Tibial artery (tissue), 4 donors: ENCODE measurements around the gene SSRP1.

Experiments used
- DNase-seq, 2 donors: peaks; one replicate each; pipeline ENCODE4 v3.0.0-alpha.2; 2019
- H3K27ac ChIP-seq, 2 donors: fragments of 200-600 bp; sonication (generic) in 1 of 2; 1 replicate in 1 of 2; 2 replicates in 1 of 2; pipeline ENCODE4 v1.5.1; 2018 to 2019; ENCODE audit warnings: mild to moderate bottlenecking in 1 of 2
- H3K27me3 ChIP-seq, 2 donors: fragments of 200-600 bp; sonication (generic) in 1 of 2; one replicate each; pipeline versions ENCODE4 v1.5.1 to v1.6.0; 2016 to 2019
- H3K36me3 ChIP-seq, 3 donors: fragments of 200-600 bp; sonication (generic) in 2 of 3; one replicate each; pipeline ENCODE4 v1.5.1; 2016 to 2019; ENCODE audit warnings: mild to moderate bottlenecking in 2 of 3
- H3K4me1 ChIP-seq, 4 donors: fragments of 200-600 bp; sonication (generic) in 2 of 4; 1 replicate in 3 of 4; 2 replicates in 1 of 4; pipeline ENCODE4 v1.5.1; 2016 to 2019
- H3K4me3 ChIP-seq, 2 donors: fragments of 200-600 bp; sonication (generic) in 1 of 2; 1 replicate in 1 of 2; 2 replicates in 1 of 2; pipeline ENCODE4 v1.5.1; 2018 to 2019; ENCODE audit warnings: mild to moderate bottlenecking in 2 of 2
- H3K9me3 ChIP-seq, 3 donors: fragments of 200-600 bp; sonication (generic) in 1 of 3; one replicate each; pipeline ENCODE4 v1.5.1; 2016 to 2019
- intact Hi-C: fragments of 100-400 bp; cut with DNase I; formaldehyde crosslinking; loops from one replicate; pipeline ENCODE4 v1.15.0; 2023; ENCODE audit warnings: low total_unique reads
- TF ChIP-seq, protein P1 (sequence below), 2 experiments: fragments of 200-600 bp in 1 of 2; fragments of 450-650 bp in 1 of 2; IDR thresholded peaks; one replicate each; pipeline ENCODE4 v1.5.1; 2017 to 2019; ENCODE audit warnings: antibody characterized with exemption in 2 of 2, mild to moderate bottlenecking in 1 of 2, moderate library complexity in 1 of 2

SSRP1 gene

DNA sequence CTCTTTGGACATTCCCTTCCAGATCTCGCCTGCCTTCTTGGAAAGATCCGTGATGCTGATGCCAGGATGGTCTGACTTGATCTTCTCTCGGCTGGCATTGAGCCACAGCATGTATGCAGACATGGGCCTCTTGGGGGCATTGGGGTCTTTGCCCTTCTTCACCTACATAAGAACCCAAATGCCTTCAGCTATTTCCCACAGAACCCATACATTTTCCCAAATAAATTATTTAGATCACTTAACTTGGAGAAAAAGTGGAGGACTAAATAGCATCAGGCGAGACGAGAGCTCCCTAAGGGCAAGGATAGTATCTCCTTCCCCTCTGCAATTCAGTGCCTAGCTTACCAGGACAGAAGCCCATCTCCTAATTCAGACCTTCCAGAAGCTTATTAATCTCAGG, 8.0 kb downstream of the SSRP1 start:
- Histone ChIP-seq H3K36me3 (peaks cover 48 to 66% (median 60%) of the 10 kb centered on the region in 3 donors), H3K27ac (no peak overlapping the region), H3K9me3 (no peaks in the 10 kb centered on the region), H3K4me3 (no peak overlapping the region), H3K27me3 (no peaks in the 10 kb centered on the region), H3K4me1 (peaks cover 0 to 25% (median 20%) of the 10 kb centered on the region in 4 donors)
- intact Hi-C loops = no loop called here
- TF ChIP-seq, protein P1, sequence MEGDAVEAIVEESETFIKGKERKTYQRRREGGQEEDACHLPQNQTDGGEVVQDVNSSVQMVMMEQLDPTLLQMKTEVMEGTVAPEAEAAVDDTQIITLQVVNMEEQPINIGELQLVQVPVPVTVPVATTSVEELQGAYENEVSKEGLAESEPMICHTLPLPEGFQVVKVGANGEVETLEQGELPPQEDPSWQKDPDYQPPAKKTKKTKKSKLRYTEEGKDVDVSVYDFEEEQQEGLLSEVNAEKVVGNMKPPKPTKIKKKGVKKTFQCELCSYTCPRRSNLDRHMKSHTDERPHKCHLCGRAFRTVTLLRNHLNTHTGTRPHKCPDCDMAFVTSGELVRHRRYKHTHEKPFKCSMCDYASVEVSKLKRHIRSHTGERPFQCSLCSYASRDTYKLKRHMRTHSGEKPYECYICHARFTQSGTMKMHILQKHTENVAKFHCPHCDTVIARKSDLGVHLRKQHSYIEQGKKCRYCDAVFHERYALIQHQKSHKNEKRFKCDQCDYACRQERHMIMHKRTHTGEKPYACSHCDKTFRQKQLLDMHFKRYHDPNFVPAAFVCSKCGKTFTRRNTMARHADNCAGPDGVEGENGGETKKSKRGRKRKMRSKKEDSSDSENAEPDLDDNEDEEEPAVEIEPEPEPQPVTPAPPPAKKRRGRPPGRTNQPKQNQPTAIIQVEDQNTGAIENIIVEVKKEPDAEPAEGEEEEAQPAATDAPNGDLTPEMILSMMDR (IDR thresholded peaks at IDR 0.05) = no peak
- no peak for DNase-seq

DNA sequence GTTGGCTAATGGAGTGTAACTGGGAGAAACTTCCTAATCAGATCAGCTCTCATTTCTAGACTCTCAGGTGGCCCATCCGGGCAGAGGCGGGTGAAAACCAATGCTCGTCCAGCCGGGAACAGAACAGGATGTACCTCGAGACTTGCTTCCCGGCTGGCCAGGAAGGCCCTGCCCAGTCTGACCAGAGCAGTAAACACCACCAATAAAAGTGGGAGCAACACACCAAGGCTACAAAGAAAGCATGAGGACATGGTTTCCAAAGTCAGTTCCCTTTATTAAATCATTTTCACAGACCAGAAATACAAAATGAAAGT, 10.0 kb downstream of the SSRP1 start:
- TF ChIP-seq, protein P1 (IDR thresholded peaks at IDR 0.05) = no peak
- Histone ChIP-seq H3K36me3 (peaks cover 35 to 47% (median 44%) of the 10 kb centered on the region in 3 donors), H3K27ac (peak overlapping the region; percentile 94 to 98), H3K4me3 (peak overlapping the region; percentile 81 to 92), H3K27me3 (no peaks in the 10 kb centered on the region), H3K9me3 (no peaks in the 10 kb centered on the region), H3K4me1 (peaks cover 4 to 42% (median 33%) of the 10 kb centered on the region in 4 donors)
- intact Hi-C loops = no loop called here
- DNase-seq = peak; percentile 78 to 85

DNA sequence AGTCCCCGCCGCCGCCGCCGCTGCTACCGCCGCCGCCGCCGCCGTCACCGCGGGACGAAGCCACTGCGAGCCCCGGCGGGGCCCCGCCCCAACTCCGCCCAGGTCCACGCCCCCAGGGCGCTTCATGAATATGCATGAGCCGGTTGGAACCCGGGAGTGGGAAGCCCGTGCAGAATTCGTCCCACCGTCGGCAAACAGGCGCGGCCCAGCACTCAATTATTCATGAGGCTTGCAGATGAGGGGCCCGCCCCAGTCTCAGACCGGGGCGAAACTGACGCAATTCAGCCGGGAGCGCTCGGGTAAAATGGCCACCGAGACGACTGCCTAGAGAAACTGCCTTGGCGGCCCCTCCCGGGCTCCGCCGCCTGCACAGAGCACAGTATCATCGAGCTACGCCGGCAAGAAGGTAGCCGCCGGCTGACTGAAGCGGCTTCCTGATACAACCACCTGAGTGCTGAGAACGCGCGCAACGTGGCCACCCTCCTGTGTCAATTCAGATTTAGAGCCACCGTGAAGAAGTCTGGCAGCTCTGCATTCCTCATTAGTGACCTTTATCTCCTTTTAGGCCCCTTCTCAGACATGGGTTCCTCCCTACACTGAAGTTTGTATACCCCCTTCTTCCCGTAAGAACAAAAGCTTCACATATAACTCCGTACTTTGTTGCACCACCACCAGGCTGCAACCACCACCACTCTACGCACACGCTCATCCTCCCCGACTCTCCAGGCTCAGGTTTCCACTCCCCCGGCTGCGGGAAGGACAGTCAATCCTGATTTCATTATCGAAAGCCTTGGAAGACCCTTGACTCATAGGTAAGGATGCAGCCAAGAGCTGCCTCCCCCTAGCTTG, 10.6 kb downstream of the SSRP1 start, which contains the start of gene TNKS1BP1:
TNKS1BP1 (minus strand) TSS at position 67 of the 849 bp plus-strand sequence. CDS start 3,067 bp downstream, outside the sequence.
- Histone ChIP-seq H3K9me3 (no peaks in the 10 kb centered on the region), H3K27ac (peak within 1 kb of the TSS; percentile 94 to 98), H3K27me3 (no peaks in the 10 kb centered on the region), H3K4me1 (peaks cover 4 to 48% (median 39%) of the 10 kb centered on the region in 4 donors), H3K36me3 (peaks cover 37 to 47% (median 44%) of the 10 kb centered on the region in 3 donors), H3K4me3 (peak within 1 kb of the TSS; percentile 81 to 92)
- intact Hi-C loops = no loop called here
- DNase-seq = peak; percentile 99 to 100
- TF ChIP-seq, protein P1 (IDR thresholded peaks at IDR 0.05) = no peak

DNA sequence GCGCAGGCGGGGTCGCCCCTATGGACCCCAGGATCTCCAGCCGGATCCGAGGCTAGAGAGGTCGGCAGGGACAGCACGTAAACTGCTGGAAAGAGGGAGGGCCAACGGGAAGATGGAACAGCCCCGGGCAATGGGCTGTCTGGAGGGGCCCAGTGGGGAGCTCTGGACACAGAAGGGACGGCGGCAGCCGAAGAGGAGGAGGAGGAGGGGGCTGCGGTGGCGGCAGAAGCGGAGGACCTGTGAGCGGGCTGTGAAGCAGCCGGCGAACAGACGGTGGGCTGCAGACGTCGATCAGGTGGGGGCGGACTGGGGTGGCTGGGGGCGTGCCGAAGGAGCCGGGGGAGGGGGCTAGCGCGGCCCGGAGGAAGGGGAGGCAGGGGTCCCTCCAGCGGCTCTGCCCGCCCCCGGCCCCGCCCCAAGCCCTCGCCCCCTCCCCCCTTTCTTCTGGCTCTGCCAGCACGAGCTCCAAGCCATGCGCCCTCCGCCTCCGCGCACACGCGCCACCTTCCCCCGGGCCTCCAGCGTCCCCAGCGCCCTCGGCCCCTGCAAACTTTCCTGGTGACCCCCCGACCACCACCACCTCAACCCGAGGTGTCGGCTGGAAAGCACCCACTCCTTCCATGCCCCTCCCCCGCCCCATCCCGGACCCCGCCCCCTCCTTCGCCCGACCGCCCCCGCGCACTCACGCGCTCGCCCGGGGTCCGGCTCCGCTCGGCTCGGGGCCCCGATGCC, 11.4 kb downstream of the SSRP1 start:
- TF ChIP-seq, protein P1 (IDR thresholded peaks at IDR 0.05) = no peak
- peak overlapping the region; percentile 81 to 92 for H3K4me3 ChIP-seq
- peak in 1 of 2 donors; percentile 81 for DNase-seq
- H3K9me3 ChIP-seq = no peaks in the 10 kb centered on the region
- H3K27me3 ChIP-seq = no peaks in the 10 kb centered on the region
- peak overlapping the region; percentile 94 to 98 for H3K27ac ChIP-seq
- H3K4me1 ChIP-seq = peaks cover 4 to 54% (median 46%) of the 10 kb centered on the region in 4 donors
- peaks cover 37 to 47% (median 44%) of the 10 kb centered on the region in 3 donors for H3K36me3 ChIP-seq
- intact Hi-C loops = no loop called here

DNA sequence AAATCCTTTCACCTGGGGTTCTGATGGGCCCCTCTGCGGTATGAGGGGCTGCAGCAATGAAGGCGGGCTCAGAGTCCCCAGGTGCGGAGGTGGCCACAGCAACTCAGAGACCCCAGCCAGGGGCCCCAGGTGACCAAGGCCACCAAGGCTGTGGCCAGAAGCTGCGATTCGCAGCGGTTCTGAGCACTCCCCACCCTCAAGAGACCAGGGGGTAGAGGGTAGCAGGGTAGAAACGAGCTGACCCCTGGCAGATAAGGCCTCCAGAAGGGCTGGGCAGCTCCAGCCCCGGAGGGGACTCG, 11.9 kb downstream of the SSRP1 start:
- H3K9me3 ChIP-seq = no peaks in the 10 kb centered on the region
- no peak for DNase-seq
- intact Hi-C loops = no loop called here
- H3K27me3 ChIP-seq = no peaks in the 10 kb centered on the region
- H3K27ac ChIP-seq = peak overlapping the region; percentile 94 to 98
- H3K36me3 ChIP-seq = peaks cover 35 to 47% (median 45%) of the 10 kb centered on the region in 3 donors
- TF ChIP-seq, protein P1 (IDR thresholded peaks at IDR 0.05) = no peak
- H3K4me1 ChIP-seq = peaks cover 4 to 59% (median 51%) of the 10 kb centered on the region in 4 donors
- H3K4me3 ChIP-seq = peak overlapping the region; percentile 81 to 92
